Gastroesophageal sphincter (tissue), 3 donors: ENCODE measurements around the gene DENND5B.

Experiments
- EP300 ChIP-seq: sonication (generic); formaldehyde crosslinking; IDR thresholded peaks from one replicate; pipeline ENCODE4 v1.6.1; 2017; ENCODE audit warnings: antibody characterized with exemption, mild to moderate bottlenecking
- POLR2A ChIP-seq, 2 donors: fragments of 450-650 bp; IDR thresholded peaks; one replicate each; pipeline ENCODE4 v1.6.1; 2017; ENCODE audit warnings: antibody characterized with exemption in 2 of 2, mild to moderate bottlenecking in 2 of 2, moderate library complexity in 1 of 2
- POLR2AphosphoS5 ChIP-seq: sonication (generic); formaldehyde crosslinking; IDR thresholded peaks from one replicate; pipeline ENCODE4 v1.6.1; 2017; ENCODE audit warnings: antibody characterized with exemption
- TF ChIP-seq, protein P1 (sequence below), 4 experiments: fragments of 200-600 bp in 2 of 4; fragments of 450-650 bp in 2 of 4; sonication (generic) in 1 of 4; IDR thresholded peaks; one replicate each; pipeline ENCODE4 v1.5.1; 2017 to 2019; ENCODE audit warnings: antibody characterized with exemption in 4 of 4, mild to moderate bottlenecking in 2 of 4, moderate library complexity in 2 of 4

- no peak for TF ChIP-seq POLR2A (IDR thresholded peaks at IDR 0.05)
- no peak for TF ChIP-seq EP300
- no peak for TF ChIP-seq POLR2AphosphoS5
- TF ChIP-seq, protein P1, sequence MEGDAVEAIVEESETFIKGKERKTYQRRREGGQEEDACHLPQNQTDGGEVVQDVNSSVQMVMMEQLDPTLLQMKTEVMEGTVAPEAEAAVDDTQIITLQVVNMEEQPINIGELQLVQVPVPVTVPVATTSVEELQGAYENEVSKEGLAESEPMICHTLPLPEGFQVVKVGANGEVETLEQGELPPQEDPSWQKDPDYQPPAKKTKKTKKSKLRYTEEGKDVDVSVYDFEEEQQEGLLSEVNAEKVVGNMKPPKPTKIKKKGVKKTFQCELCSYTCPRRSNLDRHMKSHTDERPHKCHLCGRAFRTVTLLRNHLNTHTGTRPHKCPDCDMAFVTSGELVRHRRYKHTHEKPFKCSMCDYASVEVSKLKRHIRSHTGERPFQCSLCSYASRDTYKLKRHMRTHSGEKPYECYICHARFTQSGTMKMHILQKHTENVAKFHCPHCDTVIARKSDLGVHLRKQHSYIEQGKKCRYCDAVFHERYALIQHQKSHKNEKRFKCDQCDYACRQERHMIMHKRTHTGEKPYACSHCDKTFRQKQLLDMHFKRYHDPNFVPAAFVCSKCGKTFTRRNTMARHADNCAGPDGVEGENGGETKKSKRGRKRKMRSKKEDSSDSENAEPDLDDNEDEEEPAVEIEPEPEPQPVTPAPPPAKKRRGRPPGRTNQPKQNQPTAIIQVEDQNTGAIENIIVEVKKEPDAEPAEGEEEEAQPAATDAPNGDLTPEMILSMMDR (IDR thresholded peaks at IDR 0.05): no peak
Measured at GRCh38 chr12:31583878-31584277, 7.1 kb downstream of the DENND5B start.
